HEK293 (cell line): ENCODE results near the gene RRN3.

ENCODE experiments used
- CTCF ChIP-seq: fragments of 450-650 bp; formaldehyde crosslinking; IDR thresholded peaks from 2 replicates; pipeline ENCODE4 v1.5.1; 2016; ENCODE audit warnings: missing biosample characterization, missing genetic modification characterization
- ZBTB49 ChIP-seq: fragments of 450-650 bp; formaldehyde crosslinking; IDR thresholded peaks from 2 replicates; pipeline ENCODE4 v1.5.1; 2016; ENCODE audit warnings: missing biosample characterization, missing genetic modification characterization, low read depth
- ZNF274 ChIP-seq, 2 experiments: fragments of 200-500 bp in 1 of 2; fragments of 450-650 bp in 1 of 2; sonication (Bioruptor generic) in 1 of 2; formaldehyde crosslinking in 1 of 2; IDR thresholded peaks; 2 replicates each; pipeline versions ENCODE4 v1.5.1 to v1.6.1; 2014 to 2016; ENCODE audit warnings: borderline replicate concordance in 1 of 2, inconsistent platforms in 1 of 2, low read length in 1 of 2, missing biosample characterization in 1 of 2, missing genetic modification characterization in 1 of 2

GRCh38 chr16:15057681-15058417, 36.2 kb downstream of the RRN3 start:
- TF ChIP-seq CTCF (tag by site-specific recombination) (no peak), ZNF274 (IDR thresholded peaks at IDR 0.05; ENCODE audit: low read length) (no peak), ZNF274 (tag by site-specific recombination; IDR thresholded peaks at IDR 0.05; ENCODE audit: borderline replicate concordance) (no peak), ZBTB49 (tag by site-specific recombination) (no peak)
